ENCODE measurements around the gene CLCNKA. TPM values are rescaled to one million over a fixed set of nuclear protein-coding genes. Genes with fewer than 3 reads are reported as not detected.
A peak's percentile ranks its signal among the peaks of the same experiment; 100 is the strongest.

Gene CLCNKA
- total RNA-seq, 6 experiments from 2014 or later, result 0.43 to 0.47 TPM; not detected in 4

DNA sequence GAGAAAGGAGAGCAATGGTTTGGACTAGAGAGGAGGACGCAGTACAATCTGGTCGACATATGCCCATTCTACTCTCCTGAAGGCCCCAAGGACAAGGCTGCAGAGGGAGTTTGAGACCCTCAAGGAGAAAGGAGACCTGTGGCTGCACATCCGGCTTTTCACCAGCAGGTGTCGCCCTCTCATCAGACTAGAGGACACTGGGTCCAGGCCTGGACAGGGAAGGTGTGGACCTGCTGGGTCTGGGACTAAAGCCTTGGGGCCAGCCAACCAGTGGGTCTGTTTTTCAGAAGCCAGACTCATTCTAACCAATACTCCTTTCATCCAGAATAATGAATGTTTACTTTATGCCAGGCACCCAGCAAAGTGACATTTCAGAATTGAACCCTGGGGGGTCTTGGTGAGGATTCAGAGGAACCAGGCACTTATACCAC, 12.8 kb upstream of the CLCNKA start:
- no peaks in the 10 kb centered on the region for H3K27me3 ChIP-seq
- 0% methylated on average over 2 of the region's 4 CpGs for WGBS (ENCODE audit: insufficient coverage, low coverage, low lambda C conversion rate, missing lambda C conversion rate)
- H3K27ac ChIP-seq, result no peak overlapping the region
- H3K36me3 ChIP-seq, result no peaks in the 10 kb centered on the region
- DNase-seq, result peak; percentile 79 to 81 (median 80)
- H3K4me1 ChIP-seq, result peaks cover 0 to 11% (median 2%) of the 10 kb centered on the region in 4 donors
- H3K9me3 ChIP-seq, result no peaks in the 10 kb centered on the region
- peak; percentile 93 to 98 (median 97) for TF ChIP-seq CTCF (IDR thresholded peaks at IDR 0.05)
- TF ChIP-seq POLR2A (IDR thresholded peaks at IDR 0.05), result no peak
- intact Hi-C loops (cut with DNase I), result loop anchor here (5.0 to 10.0 kb wide), 2 partner anchors 46 to 48 kb away; no protein-coding TSS in a partner anchor
- no peak overlapping the region for H3K4me3 ChIP-seq
- peak; percentile 63 to 76 (median 74) for ATAC-seq

GRCh38 chr1:16009678-16010077, 12.2 kb upstream of the CLCNKA start:
- Histone ChIP-seq H3K27me3 (no peaks in the 10 kb centered on the region), H3K4me1 (peaks cover 0 to 11% (median 2%) of the 10 kb centered on the region in 4 donors), H3K27ac (no peak overlapping the region), H3K9me3 (no peaks in the 10 kb centered on the region), H3K36me3 (no peaks in the 10 kb centered on the region), H3K4me3 (no peak overlapping the region)
- intact Hi-C loops (cut with DNase I), result loop anchor here (5.0 to 10.0 kb wide), 2 partner anchors 45 to 48 kb away; no protein-coding TSS in a partner anchor
- WGBS (ENCODE audit: insufficient coverage, low coverage, low lambda C conversion rate, missing lambda C conversion rate), result 84% methylated on average over 11 of the region's 11 CpGs
- TF ChIP-seq CTCF (IDR thresholded peaks at IDR 0.05) (no peak), POLR2A (IDR thresholded peaks at IDR 0.05) (no peak)
- peak in 1 of 3 donors; percentile 37 for DNase-seq
- no peak for ATAC-seq

DNA sequence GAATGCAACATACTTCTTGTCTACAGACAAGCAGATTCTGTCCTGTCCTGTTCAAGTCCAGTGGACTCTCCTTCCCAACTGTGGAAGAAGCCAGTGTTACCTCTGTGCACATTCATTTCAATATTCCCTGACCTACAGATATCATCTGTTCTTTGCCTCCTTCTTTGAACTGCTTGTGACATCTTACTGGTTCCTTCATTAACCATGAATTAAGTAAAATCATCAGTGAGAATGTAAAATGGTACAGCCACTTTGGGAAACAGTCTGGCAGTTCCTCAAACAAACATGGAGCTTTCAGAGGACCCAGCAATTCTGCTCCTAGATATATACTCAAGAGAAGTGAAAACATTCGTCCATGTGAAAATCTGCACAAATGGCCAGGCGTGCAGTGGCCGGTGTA, 11.0 kb upstream of the CLCNKA start:
- TF ChIP-seq POLR2A (IDR thresholded peaks at IDR 0.05) (no peak), CTCF (IDR thresholded peaks at IDR 0.05) (no peak)
- H3K4me3 ChIP-seq, result no peak overlapping the region
- WGBS (ENCODE audit: insufficient coverage, low coverage, low lambda C conversion rate, missing lambda C conversion rate), result 90% methylated on average over 3 of the region's 3 CpGs
- DNase-seq, result no peak
- H3K4me1 ChIP-seq, result peaks cover 0 to 11% (median 2%) of the 10 kb centered on the region in 4 donors
- intact Hi-C loops (cut with DNase I), result no loop called here
- H3K9me3 ChIP-seq, result no peaks in the 10 kb centered on the region
- no peak overlapping the region for H3K27ac ChIP-seq
- no peaks in the 10 kb centered on the region for H3K27me3 ChIP-seq
- no peak for ATAC-seq
- H3K36me3 ChIP-seq, result no peaks in the 10 kb centered on the region

DNA sequence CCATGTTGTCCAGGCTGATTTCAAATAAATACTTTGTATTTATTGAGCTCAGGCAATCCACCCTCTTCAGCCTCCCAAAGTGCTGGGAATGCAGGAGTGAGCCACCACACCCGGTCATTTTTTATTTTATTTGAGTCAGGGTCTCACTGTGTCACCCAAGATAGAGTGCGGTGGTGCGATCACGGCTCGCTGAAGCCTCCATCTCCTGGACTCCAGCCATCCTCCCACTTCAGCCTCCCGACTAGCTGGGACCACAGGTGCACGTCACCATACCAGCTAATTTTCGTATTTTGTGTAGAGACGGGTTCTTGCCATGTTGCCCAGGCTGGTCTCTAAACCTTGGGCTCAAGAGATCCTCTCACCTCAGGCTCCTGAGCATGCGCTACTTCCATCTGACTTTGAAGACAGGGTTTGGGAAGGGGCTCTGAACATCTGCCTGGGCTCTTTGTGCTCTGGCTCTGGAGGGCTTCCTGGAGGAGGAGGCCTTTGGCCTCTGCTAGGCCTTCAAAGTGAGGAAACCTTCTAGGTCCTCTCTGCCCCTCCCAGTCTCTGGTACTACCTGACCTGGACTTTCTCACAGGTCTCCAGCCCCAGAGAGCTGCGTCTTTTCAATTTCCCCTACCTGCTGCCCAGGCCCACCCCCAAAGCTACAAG, 9.8 kb upstream of the CLCNKA start:
- no peak overlapping the region for H3K4me3 ChIP-seq
- H3K27ac ChIP-seq, result no peak overlapping the region
- peak in 1 of 3 donors; percentile 2 for DNase-seq

More for the DNA sequence above, 9.8 kb upstream of the CLCNKA start:
- Histone ChIP-seq H3K36me3 (no peaks in the 10 kb centered on the region), H3K9me3 (no peaks in the 10 kb centered on the region), H3K27me3 (no peaks in the 10 kb centered on the region), H3K4me1 (peaks cover 0 to 11% (median 2%) of the 10 kb centered on the region in 4 donors)
- WGBS (ENCODE audit: insufficient coverage, low coverage, low lambda C conversion rate, missing lambda C conversion rate), result 86% methylated on average over 9 of the region's 11 CpGs
- no peak for ATAC-seq
- TF ChIP-seq CTCF (IDR thresholded peaks at IDR 0.05) (no peak), POLR2A (IDR thresholded peaks at IDR 0.05) (no peak)
- intact Hi-C loops (cut with DNase I), result no loop called here

All from right lobe of liver (tissue), 6 donors.